ENCODE data around the gene PSIP1.

The PSIP1 gene

GRCh38 chr9:15521254-15521653, 10.5 kb upstream of the PSIP1 start:
- in situ Hi-C loops (cut with HindIII; ENCODE audit: low sequenced_read_pairs), result no loop called here
- no peak for DNase-seq (ENCODE audit: low read depth, low spot score)

GRCh38 chr9:15519831-15520230, 9.1 kb upstream of the PSIP1 start:
- TF ChIP-seq CTCF (IDR thresholded peaks at IDR 0.05; ENCODE audit: low read depth, low read length), result no peak
- no peak for DNase-seq (ENCODE audit: low read depth, low spot score)
- in situ Hi-C loops (cut with HindIII; ENCODE audit: low sequenced_read_pairs), result loop anchor here (10.0 kb wide), 1 partner anchor 95 kb away; the partner anchor contains the start of gene SNAPC3
- H3K4me3 ChIP-seq (ENCODE audit: low read depth, low read length), result no peak overlapping the region

More at GRCh38 chr9:15521254-15521653, 10.5 kb upstream of the PSIP1 start:
- H3K4me3 ChIP-seq (ENCODE audit: low read depth, low read length), result no peak overlapping the region
- no peak for TF ChIP-seq CTCF (IDR thresholded peaks at IDR 0.05; ENCODE audit: low read depth, low read length)

- in situ Hi-C loops (cut with HindIII; ENCODE audit: low sequenced_read_pairs), result loop anchor here (10.0 kb wide), 1 partner anchor 89 kb away; the partner anchor contains the start of gene SNAPC3
Observed at GRCh38 chr9:15513335-15513734, 2.6 kb upstream of the PSIP1 start.

GRCh38 chr9:15512889-15513288, 2.1 kb upstream of the PSIP1 start:
- no peak for DNase-seq (ENCODE audit: low read depth, low spot score)
- in situ Hi-C loops (cut with HindIII; ENCODE audit: low sequenced_read_pairs), result loop anchor here (10.0 kb wide), 1 partner anchor 88 kb away; the partner anchor contains the start of gene SNAPC3
- H3K4me3 ChIP-seq (ENCODE audit: low read depth, low read length), result no peak overlapping the region
- TF ChIP-seq CTCF (IDR thresholded peaks at IDR 0.05; ENCODE audit: low read depth, low read length), result no peak

More at GRCh38 chr9:15513335-15513734, 2.6 kb upstream of the PSIP1 start:
- TF ChIP-seq CTCF (IDR thresholded peaks at IDR 0.05; ENCODE audit: low read depth, low read length), result peak; percentile 20
- no peak overlapping the region for H3K4me3 ChIP-seq (ENCODE audit: low read depth, low read length)
- no peak for DNase-seq (ENCODE audit: low read depth, low spot score)

GRCh38 chr9:15512204-15512603, 1.4 kb upstream of the PSIP1 start:
- in situ Hi-C loops (cut with HindIII; ENCODE audit: low sequenced_read_pairs), result loop anchor here (10.0 kb wide), 1 partner anchor 87 kb away; the partner anchor contains the start of gene SNAPC3
- TF ChIP-seq CTCF (IDR thresholded peaks at IDR 0.05; ENCODE audit: low read depth, low read length), result no peak
- no peak for DNase-seq (ENCODE audit: low read depth, low spot score)
- H3K4me3 ChIP-seq (ENCODE audit: low read depth, low read length), result no peak overlapping the region

- in situ Hi-C loops (cut with HindIII; ENCODE audit: low sequenced_read_pairs), result loop anchor here (10.0 kb wide), 1 partner anchor 85 kb away; the partner anchor contains the start of gene SNAPC3
- no peak for TF ChIP-seq CTCF (IDR thresholded peaks at IDR 0.05; ENCODE audit: low read depth, low read length)
- DNase-seq (ENCODE audit: low read depth, low spot score), result peak; percentile 19
- peak overlapping the region; percentile 82 for H3K4me3 ChIP-seq (ENCODE audit: low read depth, low read length)
Observed at GRCh38 chr9:15509931-15510788, 610 bp downstream of the PSIP1 start.
